GM12878 (cell line): ENCODE data around the gene MRPS35. TPM values are rescaled to one million over a fixed set of nuclear protein-coding genes. Genes with fewer than 3 reads are reported as not detected.

Source experiments
- ATAC-seq: fragments of 200-7000 bp; cut with Tn5 transposase; 3 replicates; pipeline ENCODE4 v1.9.1; 2020; ENCODE audit warnings: mild to moderate bottlenecking, moderate library complexity
- BruUV-seq: library from RNA; stranded (reverse); fragments of 400-500 nt; replicated peaks from 2 replicates; lab custom pipeline; 2021; lab: Mats Ljungman, UMichigan
- CTCF ChIA-PET: fragments of 300-600 bp; sonication (Branson Sonifier 250); formaldehyde crosslinking; extraction: SDS; loops from one replicate; lab custom pipeline; 2021; ENCODE audit warnings: inconsistent platforms; lab: Yijun Ruan, JAX
- POLR2A ChIA-PET: fragments of 350-600 bp; formaldehyde crosslinking; extraction: SDS; loops from one replicate; lab custom pipeline; 2021; ENCODE audit warnings: inconsistent platforms; lab: Charles Lee
- RAD21 ChIA-PET: fragments of 300-600 bp; sonication (Branson Sonifier 250); formaldehyde crosslinking; loops from one replicate; lab custom pipeline; 2023; ENCODE audit warnings: antibody characterized with exemption; ENCODE audit not compliant: unreplicated experiment; lab: Charles Lee
- SMC1A ChIA-PET: fragments of 300-600 bp; sonication (Branson Sonifier 250); formaldehyde crosslinking; loops from one replicate; lab custom pipeline; 2023; ENCODE audit not compliant: unreplicated experiment, uncharacterized antibody; lab: Charles Lee
- DNase-seq: peaks from one replicate; pipeline ENCODE4 v3.0.0-alpha.2; 2011; ENCODE audit warnings: low read depth, low spot score
- FAIRE-seq: peaks from 3 replicates; lab custom pipeline; 2011; peaks lifted over from hg19 to GRCh38; lab: Jason Lieb, UNC
- H2AFZ ChIP-seq: 2 replicates; pipeline ENCODE4 v1.6.0; 2011; ENCODE audit warnings: low read depth, low read length, control low read depth; ENCODE audit not compliant: control insufficient read depth
- H3K27ac ChIP-seq: 2 replicates; pipeline ENCODE4 v1.5.1; 2011; ENCODE audit warnings: control low read depth; ENCODE audit not compliant: control insufficient read depth, insufficient read depth
- H3K27me3 ChIP-seq, 2 experiments: replicated peaks in 1 of 2; 2 replicates each; pipeline versions ENCODE4 v1.6.0 to v1.6.1; 2011; ENCODE audit warnings: low read length in 1 of 2; ENCODE audit not compliant: control insufficient read depth in 2 of 2, insufficient read depth in 2 of 2
- H3K36me3 ChIP-seq, 2 experiments: 2 replicates each; pipeline ENCODE4 v1.5.1; 2011; ENCODE audit warnings: low read length in 1 of 2; ENCODE audit not compliant: control insufficient read depth in 2 of 2, insufficient read depth in 2 of 2
- H3K4me1 ChIP-seq: 2 replicates; pipeline ENCODE4 v1.6.1; 2011; ENCODE audit warnings: mild to moderate bottlenecking, low read length, moderate library complexity, mixed read lengths; ENCODE audit not compliant: control insufficient read depth, insufficient read depth
- H3K4me2 ChIP-seq: 2 replicates; pipeline ENCODE4 v1.6.0; 2011; ENCODE audit warnings: control low read depth; ENCODE audit not compliant: control insufficient read depth, insufficient read depth
- H3K4me3 ChIP-seq: fragments of 200-600 bp; sonication (generic); 2 replicates; pipeline ENCODE4 v1.5.1; 2016
- H3K79me2 ChIP-seq: 2 replicates; pipeline ENCODE4 v1.6.0; 2011; ENCODE audit warnings: low read length; ENCODE audit not compliant: control insufficient read depth, insufficient read depth
- H3K9ac ChIP-seq: 2 replicates; pipeline ENCODE4 v1.8.0; 2011; ENCODE audit warnings: low read length, control low read depth, mixed read lengths; ENCODE audit not compliant: control insufficient read depth, insufficient read depth
- H3K9me3 ChIP-seq: replicated peaks from 3 replicates; pipeline ENCODE4 v1.5.1; 2011; ENCODE audit warnings: mild to moderate bottlenecking, low read length; ENCODE audit not compliant: control insufficient read depth, insufficient read depth
- H4K20me1 ChIP-seq: 2 replicates; pipeline ENCODE4 v1.6.0; 2011; ENCODE audit not compliant: control insufficient read depth, insufficient read depth
- BACH1 ChIP-seq: fragments of 450-650 bp; IDR thresholded peaks from 2 replicates; pipeline ENCODE4 v1.6.1; 2017; ENCODE audit warnings: mild to moderate bottlenecking, borderline replicate concordance
- GATAD2B ChIP-seq: fragments of 450-650 bp; conservative IDR thresholded peaks from 2 replicates; pipeline ENCODE4 v1.6.1; 2017; ENCODE audit warnings: low read depth, mild to moderate bottlenecking, moderate library complexity
- HDAC2 ChIP-seq: fragments of 200-600 bp; sonication (generic); IDR thresholded peaks from 2 replicates; pipeline ENCODE4 v1.6.1; 2017
- JUNB ChIP-seq: IDR thresholded peaks from 2 replicates; pipeline ENCODE4 v1.6.1; 2016; ENCODE audit warnings: antibody characterized with exemption, mild to moderate bottlenecking
- NFIC ChIP-seq: IDR thresholded peaks from 2 replicates; pipeline ENCODE4 v1.6.1; 2012; ENCODE audit warnings: low read depth, mild to moderate bottlenecking, inconsistent platforms, low read length, moderate library complexity
- NR2F1 ChIP-seq: fragments of 450-650 bp; conservative IDR thresholded peaks from 2 replicates; pipeline ENCODE4 v1.6.1; 2017; ENCODE audit warnings: mild to moderate bottlenecking
- PML ChIP-seq: IDR thresholded peaks from 2 replicates; pipeline ENCODE4 v1.6.1; 2012; ENCODE audit warnings: low read length, inconsistent platforms
- POLR2AphosphoS5 ChIP-seq: IDR thresholded peaks from 2 replicates; pipeline ENCODE4 v1.6.1; 2011; ENCODE audit warnings: mild to moderate bottlenecking, low read length, inconsistent platforms
- POU2F2 ChIP-seq: IDR thresholded peaks from 3 replicates; pipeline ENCODE4 v1.6.1; 2011; ENCODE audit warnings: low read depth, mild to moderate bottlenecking, low read length, borderline replicate concordance
- SMAD5 ChIP-seq: IDR thresholded peaks from 2 replicates; pipeline ENCODE4 v1.6.1; 2016; ENCODE audit warnings: antibody characterized with exemption, low read depth
- SREBF2 ChIP-seq: IDR thresholded peaks from 2 replicates; pipeline ENCODE4 v1.6.1; 2012; ENCODE audit warnings: mild to moderate bottlenecking, low read length
- SRF ChIP-seq, 2 experiments: IDR thresholded peaks; 2 replicates each; pipeline ENCODE4 v1.6.1; 2011; ENCODE audit warnings: low read depth in 2 of 2, low read length in 2 of 2, mild to moderate bottlenecking in 1 of 2, moderate library complexity in 1 of 2
- ZNF207 ChIP-seq: fragments of 450-650 bp; IDR thresholded peaks from 2 replicates; pipeline ENCODE4 v1.6.1; 2014; ENCODE audit warnings: antibody characterized with exemption, mild to moderate bottlenecking, borderline replicate concordance
- WGBS: methylation state at CpG from one replicate; pipeline ENCODE4 v1.1.6; 2016; ENCODE audit warnings: low lambda C conversion rate; ENCODE audit not compliant: insufficient replicate concordance, insufficient coverage; ENCODE audit errors: missing lambda C conversion rate; 5-methylcytosine and 5-hydroxymethylcytosine counted together
- in situ Hi-C: fragments of 300-500 bp; cut with MboI; formaldehyde crosslinking; loops from 9 replicates; pipeline ENCODE4 v1.14.3; 2018; ENCODE audit warnings: mixed read lengths
- intact Hi-C: fragments of 100-400 bp; cut with micrococcal nuclease; formaldehyde crosslinking; loops from one replicate; pipeline ENCODE4 v1.14.2; 2022; ENCODE audit not compliant: unreplicated experiment
- polyA plus RNA-seq, 11 experiments: library from polyadenylated mRNA; depleted of rRNA in 4 of 11; unstranded in 6 of 11; stranded (reverse) in 5 of 11; fragments of >200 nt; fragmentation: Nextera tagmentation in 4 of 11; fragmentation: Illumina TruSeq in 1 of 11; extraction: Ambion mirVana in 4 of 11; extraction: Trizol in 1 of 11; gene quantifications; 1 replicate in 1 of 11; 2 replicates in 10 of 11; pipeline versions ENCODE4 v1.2.1 to v1.2.3, GENCODE V29; 2011 to 2016; ENCODE audit warnings: inconsistent platforms in 2 of 11, missing spikeins in 2 of 11, low read depth in 1 of 11
- total RNA-seq, 4 experiments: library from RNA; depleted of rRNA in 3 of 4; stranded (reverse); fragments of >200 nt in 3 of 4; fragmentation: Illumina TruSeq in 1 of 4; extraction: Trizol in 1 of 4; gene quantifications; 2 replicates each; pipeline versions ENCODE4 v1.2.1 to v1.2.3, GENCODE V29; 2013 to 2021
- TF ChIP-seq, protein P1 (sequence below): IDR thresholded peaks from 2 replicates; pipeline ENCODE4 v1.6.1; 2012; ENCODE audit warnings: low read length, inconsistent platforms
- TF ChIP-seq, protein P2 (sequence below): IDR thresholded peaks from 2 replicates; pipeline ENCODE4 v1.6.1; 2011; ENCODE audit warnings: mild to moderate bottlenecking, low read depth, low read length, moderate library complexity; ENCODE audit not compliant: insufficient replicate concordance

MRPS35 gene
- total and polyA plus RNA-seq, 10 of the 15 experiments (the other 5 are each of a cell fraction or from before 2014, with no cell fraction given) = 45.7 to 111 (median 67.1) TPM

- no peak for TF ChIP-seq ZNF207
Observed at GRCh38 chr12:27779416-27779919, 68.8 kb downstream of the MRPS35 start (continued).

GRCh38 chr12:27779920-27780611 lies 69.4 kb downstream of the MRPS35 start, which contains the start of the genes KLHL42 and MANSC4:
Gene KLHL42, plus strand, starts transcription at chr12:27780233. Its CDS starts 98 bp downstream, at chr12:27780331.
Gene MANSC4, minus strand, starts transcription at chr12:27780236. Its CDS starts 8,960 bp downstream, at chr12:27771276.
- DNase-seq (no peak), FAIRE-seq (no peak), ATAC-seq (peak; percentile 86)
- no TSS peak for BruUV-seq
- under 1% methylated on average over 38 of the region's 92 CpGs for WGBS
- Histone ChIP-seq H3K4me2 (peak within 1 kb of the TSS; percentile 97), H2AFZ (peak within 1 kb of the TSS; percentile 96), H3K4me3 (peak within 1 kb of the TSS; percentile 96), H3K79me2 (peaks cover 21% of the 10 kb centered on the region), H3K27me3 (no peaks in the 10 kb centered on the region), H3K36me3 (no peaks in the 10 kb centered on the region; a peak in 1 of 4 replicates), H3K9me3 (no peaks in the 10 kb centered on the region), H4K20me1 (no peaks in the 10 kb centered on the region), H3K27ac (peak within 1 kb of the TSS; percentile 72), H3K4me1 (peaks cover 4% of the 10 kb centered on the region), H3K9ac (peak within 1 kb of the TSS; percentile 89)
- ChIA-PET POLR2A (no interaction called here), RAD21 (interaction anchor here (0.6 to 1.5 kb wide), 6 partner anchors 41 to 499 kb away, joined by 3 to 5 read pairs (median 4); no protein-coding TSS in a partner anchor), SMC1A (interaction anchor here (0.8 to 1.2 kb wide), 3 partner anchors 10 to 159 kb away, joined by 3 to 5 read pairs (median 3); no protein-coding TSS in a partner anchor), CTCF (interaction anchor here (0.6 to 1.3 kb wide), 4 partner anchors 41 to 1781 kb away, joined by 3 to 4 read pairs (median 3); no protein-coding TSS in a partner anchor)
- in situ Hi-C loops = no loop called here
- intact Hi-C loops = loop anchor here (1.0 kb wide), 1 partner anchor 47 kb away; no protein-coding TSS in a partner anchor
- TF ChIP-seq, protein P1, sequence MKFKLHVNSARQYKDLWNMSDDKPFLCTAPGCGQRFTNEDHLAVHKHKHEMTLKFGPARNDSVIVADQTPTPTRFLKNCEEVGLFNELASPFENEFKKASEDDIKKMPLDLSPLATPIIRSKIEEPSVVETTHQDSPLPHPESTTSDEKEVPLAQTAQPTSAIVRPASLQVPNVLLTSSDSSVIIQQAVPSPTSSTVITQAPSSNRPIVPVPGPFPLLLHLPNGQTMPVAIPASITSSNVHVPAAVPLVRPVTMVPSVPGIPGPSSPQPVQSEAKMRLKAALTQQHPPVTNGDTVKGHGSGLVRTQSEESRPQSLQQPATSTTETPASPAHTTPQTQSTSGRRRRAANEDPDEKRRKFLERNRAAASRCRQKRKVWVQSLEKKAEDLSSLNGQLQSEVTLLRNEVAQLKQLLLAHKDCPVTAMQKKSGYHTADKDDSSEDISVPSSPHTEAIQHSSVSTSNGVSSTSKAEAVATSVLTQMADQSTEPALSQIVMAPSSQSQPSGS = no peak
- TF ChIP-seq BACH1 = 0 out of 2 replicates have a peak, but pooled peaks have one; percentile 33
- TF ChIP-seq HDAC2 = no peak
- no peak for TF ChIP-seq NFIC
- no peak for TF ChIP-seq JUNB
- TF ChIP-seq, protein P2, sequence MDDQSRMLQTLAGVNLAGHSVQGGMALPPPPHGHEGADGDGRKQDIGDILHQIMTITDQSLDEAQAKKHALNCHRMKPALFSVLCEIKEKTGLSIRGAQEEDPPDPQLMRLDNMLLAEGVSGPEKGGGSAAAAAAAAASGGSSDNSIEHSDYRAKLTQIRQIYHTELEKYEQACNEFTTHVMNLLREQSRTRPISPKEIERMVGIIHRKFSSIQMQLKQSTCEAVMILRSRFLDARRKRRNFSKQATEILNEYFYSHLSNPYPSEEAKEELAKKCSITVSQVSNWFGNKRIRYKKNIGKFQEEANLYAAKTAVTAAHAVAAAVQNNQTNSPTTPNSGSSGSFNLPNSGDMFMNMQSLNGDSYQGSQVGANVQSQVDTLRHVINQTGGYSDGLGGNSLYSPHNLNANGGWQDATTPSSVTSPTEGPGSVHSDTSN = no peak
- peak; percentile 55; the same call in 1 of the 2 replicates for TF ChIP-seq PML
- TF ChIP-seq SREBF2 = no peak
- TF ChIP-seq NR2F1 = peak; percentile 56; the same call in 1 of the 2 replicates
- peak; percentile 59 to 78; a peak in 3 of 4 replicates for TF ChIP-seq SRF (IDR thresholded peaks at IDR 0.05; ENCODE audit: low read depth in 2 of 2, low read length in 2 of 2)
- peak; percentile 59; the same call in 1 of the 2 replicates for TF ChIP-seq POLR2AphosphoS5
- TF ChIP-seq GATAD2B = peak; percentile 90
- TF ChIP-seq POU2F2 = no peak; the same call in 2 of the 3 replicates
- TF ChIP-seq SMAD5 = no peak
